IPS DF 6.9 (cell line): ENCODE measurements around the gene ANXA5.
"Not testable (repeated sequence)": the region's sequence is repeated elsewhere in the genome, so short reads cannot be mapped to it uniquely, and the experiment has no call there.

Source experiments
- DNase-seq: peaks from one replicate; pipeline ENCODE4 v3.0.0-alpha.2; 2013; ENCODE audit warnings: low read depth, low spot score
- H3K27ac ChIP-seq: one replicate; pipeline ENCODE4 v1.5.1; 2013; ENCODE audit warnings: low read length, control low read depth
- H3K27me3 ChIP-seq: 2 replicates; pipeline ENCODE4 v1.6.1; 2013; ENCODE audit warnings: mild to moderate bottlenecking, low read length; ENCODE audit not compliant: control insufficient read depth, insufficient read depth
- H3K36me3 ChIP-seq: 2 replicates; pipeline ENCODE4 v1.6.1; 2013; ENCODE audit warnings: low read length; ENCODE audit not compliant: control insufficient read depth, insufficient read depth
- H3K4me1 ChIP-seq: 2 replicates; pipeline ENCODE4 v1.6.1; 2013; ENCODE audit warnings: low read length; ENCODE audit not compliant: control insufficient read depth, insufficient read depth
- H3K4me3 ChIP-seq: 2 replicates; pipeline ENCODE4 v1.5.1; 2013; ENCODE audit warnings: mild to moderate bottlenecking, low read length
- H3K9me3 ChIP-seq: 2 replicates; pipeline ENCODE4 v1.6.1; 2013; ENCODE audit warnings: low read length, inconsistent platforms; ENCODE audit not compliant: control insufficient read depth, insufficient read depth
- WGBS: extraction: QIAGEN DNeasy Blood & Tissue Kit; methylation state at CpG from one replicate; pipeline ENCODE4 v1.1.7; 2013; ENCODE audit warnings: mixed read lengths, missing lambda C conversion rate; ENCODE audit not compliant: insufficient read length, insufficient coverage; 5-methylcytosine and 5-hydroxymethylcytosine counted together

The ANXA5 gene

DNA sequence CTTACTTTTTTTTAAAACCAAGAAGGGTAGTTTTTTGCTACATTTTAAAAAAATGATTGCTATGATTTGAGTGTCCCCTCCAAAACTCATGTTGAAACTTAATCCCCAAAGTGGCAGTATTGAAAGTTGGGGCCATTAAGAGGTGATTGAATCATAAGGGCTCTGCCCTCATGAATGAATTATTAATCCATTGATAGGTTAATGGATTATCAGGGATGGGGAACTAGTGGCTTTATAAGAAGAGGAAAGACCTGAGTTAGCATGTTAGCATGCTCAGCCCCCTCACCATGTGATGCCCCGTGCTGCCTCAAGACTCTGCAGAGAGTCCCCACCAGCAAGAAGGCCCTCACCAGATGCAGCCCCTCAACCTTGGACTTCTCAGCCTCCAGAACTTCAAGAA, 37.2 kb upstream of the ANXA5 start:
- H3K36me3 ChIP-seq, result no peaks in the 10 kb centered on the region
- WGBS, result no CpG with 5 or more reads among the region's 1 CpG
- no peaks in the 10 kb centered on the region for H3K9me3 ChIP-seq
- no peaks in the 10 kb centered on the region for H3K27me3 ChIP-seq
- H3K4me1 ChIP-seq, result no peaks in the 10 kb centered on the region
- no peak overlapping the region for H3K27ac ChIP-seq
- DNase-seq, result no peak
- H3K4me3 ChIP-seq, result no peak overlapping the region

DNA sequence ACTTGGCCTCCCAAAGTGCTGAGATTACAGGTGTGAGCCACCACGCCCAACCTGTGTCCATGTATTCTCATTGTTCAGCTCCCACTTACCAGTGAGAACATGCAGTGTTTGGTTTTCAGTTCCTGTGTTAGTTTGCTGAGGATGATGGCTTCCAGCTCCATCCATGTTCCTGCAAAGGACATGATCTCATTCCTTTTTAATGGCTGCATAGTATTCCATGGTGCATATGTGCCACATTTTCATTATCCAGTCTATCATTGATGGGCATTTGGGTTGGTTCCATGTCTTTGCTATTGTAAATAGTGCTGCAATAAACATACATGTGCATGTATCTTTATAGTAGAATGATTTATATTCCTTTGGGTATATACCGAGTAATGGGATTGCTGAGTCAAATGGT, 33.0 kb upstream of the ANXA5 start:
- WGBS, result no CpG with 5 or more reads among the region's 2 CpGs
- H3K36me3 ChIP-seq, H3K27me3 ChIP-seq, DNase-seq, H3K4me1 ChIP-seq, H3K9me3 ChIP-seq, H3K27ac ChIP-seq, H3K4me3 ChIP-seq: not testable (repeated sequence)

DNA sequence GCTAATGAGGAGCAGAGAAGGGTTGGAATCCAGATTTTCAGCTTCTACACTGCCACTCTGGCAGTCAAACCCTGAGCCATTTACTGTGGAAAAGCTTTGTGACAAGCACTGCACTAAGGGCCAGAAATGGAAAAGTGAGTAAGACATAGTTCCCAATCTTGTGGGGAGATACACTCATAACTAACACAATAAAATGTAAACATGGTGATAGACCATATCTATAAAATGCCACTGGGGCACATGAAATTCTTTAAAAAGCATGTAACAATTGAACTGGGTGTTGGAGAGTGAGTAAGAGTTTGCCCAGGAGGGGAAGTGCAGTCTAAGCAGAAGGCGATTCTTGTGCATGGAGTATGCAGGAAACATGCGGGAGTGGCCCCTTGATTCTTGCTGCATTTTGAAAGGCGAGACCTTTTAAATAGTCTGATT, 32.0 kb upstream of the ANXA5 start:
- Histone ChIP-seq H3K27me3 (no peaks in the 10 kb centered on the region), H3K27ac (no peak overlapping the region), H3K36me3 (no peaks in the 10 kb centered on the region), H3K9me3 (no peaks in the 10 kb centered on the region), H3K4me3 (no peak overlapping the region), H3K4me1 (no peaks in the 10 kb centered on the region)
- no peak for DNase-seq
- no CpG with 5 or more reads among the region's 3 CpGs for WGBS

GRCh38 chr4:121728066-121728465, 31.3 kb upstream of the ANXA5 start:
- H3K9me3 ChIP-seq, result no peaks in the 10 kb centered on the region
- H3K4me1 ChIP-seq, result no peaks in the 10 kb centered on the region
- H3K4me3 ChIP-seq, result no peak overlapping the region
- WGBS, result no CpG with 5 or more reads among the region's 4 CpGs
- H3K27ac ChIP-seq, result no peak overlapping the region
- no peak for DNase-seq
- H3K36me3 ChIP-seq, result no peaks in the 10 kb centered on the region
- no peaks in the 10 kb centered on the region for H3K27me3 ChIP-seq

- H3K4me1 ChIP-seq, result no peaks in the 10 kb centered on the region
- no peaks in the 10 kb centered on the region for H3K27me3 ChIP-seq
- H3K4me3 ChIP-seq, result no peak overlapping the region
- DNase-seq, result no peak
- H3K9me3 ChIP-seq, result no peaks in the 10 kb centered on the region
- H3K36me3 ChIP-seq, result no peaks in the 10 kb centered on the region
- no CpG with 5 or more reads among the region's 3 CpGs for WGBS
- no peak overlapping the region for H3K27ac ChIP-seq
These were observed 30.0 kb upstream of the ANXA5 start for GRCh38 chr4:121726642-121727268.

DNA sequence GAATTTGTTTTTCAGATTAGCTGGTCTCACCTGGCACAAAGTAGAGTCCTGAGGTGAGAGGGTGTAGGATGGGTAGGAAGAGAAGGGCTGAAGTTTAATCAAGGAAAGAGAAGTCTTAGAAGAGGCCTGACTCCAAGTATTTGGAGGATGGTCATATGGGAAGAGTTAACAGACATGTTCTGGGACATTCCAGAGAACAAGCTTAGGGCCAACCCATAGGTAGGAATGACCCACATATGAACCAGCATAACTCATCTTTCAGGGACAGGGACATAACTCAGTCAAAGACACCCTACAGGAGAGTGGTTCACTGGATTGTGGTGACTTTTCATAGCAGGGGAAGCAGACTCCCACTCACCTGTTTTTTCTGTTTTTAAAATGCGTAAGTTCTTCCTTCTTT, 27.9 kb upstream of the ANXA5 start:
- no peak for DNase-seq
- H3K4me1 ChIP-seq, result no peaks in the 10 kb centered on the region
- no peak overlapping the region for H3K4me3 ChIP-seq
- no peaks in the 10 kb centered on the region for H3K36me3 ChIP-seq
- H3K9me3 ChIP-seq, result no peaks in the 10 kb centered on the region
- no peak overlapping the region for H3K27ac ChIP-seq
- no CpG with 5 or more reads among the region's 1 CpG for WGBS
- no peaks in the 10 kb centered on the region for H3K27me3 ChIP-seq

DNA sequence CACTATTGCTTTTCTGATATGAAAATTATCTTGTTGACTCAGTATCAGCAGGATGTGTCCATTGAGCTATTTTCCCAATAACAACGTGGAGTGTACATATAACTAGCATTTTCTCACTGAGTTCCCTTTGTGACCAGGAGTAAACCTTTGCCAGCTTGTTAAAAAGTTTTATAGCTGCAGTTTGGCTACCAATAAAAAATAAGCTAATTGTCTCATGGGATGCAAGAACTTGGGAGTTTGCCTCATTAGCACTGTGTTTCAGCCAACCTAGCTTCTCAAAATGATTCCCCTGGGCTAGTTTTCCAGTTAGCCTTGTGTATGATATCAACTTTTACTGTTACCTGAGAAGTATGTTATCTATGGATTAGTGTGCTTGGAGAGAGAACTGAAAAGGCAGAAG, 24.9 kb upstream of the ANXA5 start:
- WGBS, result no CpG with 5 or more reads among the region's 1 CpG
- H3K36me3 ChIP-seq, result no peaks in the 10 kb centered on the region
- H3K27me3 ChIP-seq, result no peaks in the 10 kb centered on the region
- no peaks in the 10 kb centered on the region for H3K9me3 ChIP-seq
- H3K4me3 ChIP-seq, result no peak overlapping the region
- DNase-seq, result no peak
- H3K4me1 ChIP-seq, result no peaks in the 10 kb centered on the region
- H3K27ac ChIP-seq, result no peak overlapping the region

DNA sequence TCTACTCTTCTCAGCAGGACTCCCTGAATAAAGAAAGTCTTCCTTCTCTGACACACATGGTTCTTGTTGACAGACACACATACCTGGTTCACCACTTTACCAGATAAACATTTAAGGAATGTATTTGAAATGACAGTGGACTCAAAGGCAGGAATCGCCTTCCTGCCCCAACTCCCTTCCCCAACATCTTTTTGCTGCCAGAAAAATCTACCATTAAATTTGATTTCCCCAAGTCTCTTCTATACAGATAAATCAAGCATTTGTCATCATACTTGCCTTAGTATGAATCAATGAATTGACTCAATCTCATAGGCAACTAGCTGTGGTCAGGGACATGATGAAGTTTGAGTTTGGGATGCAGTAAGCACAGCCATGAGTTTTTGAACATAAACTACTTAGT, 23.3 kb upstream of the ANXA5 start:
- Histone ChIP-seq H3K27me3 (no peaks in the 10 kb centered on the region), H3K27ac (no peak overlapping the region), H3K9me3 (no peaks in the 10 kb centered on the region), H3K4me1 (no peaks in the 10 kb centered on the region), H3K36me3 (no peaks in the 10 kb centered on the region), H3K4me3 (no peak overlapping the region)
- WGBS, result no CpG with 5 or more reads among the region's 1 CpG
- DNase-seq, result no peak

DNA sequence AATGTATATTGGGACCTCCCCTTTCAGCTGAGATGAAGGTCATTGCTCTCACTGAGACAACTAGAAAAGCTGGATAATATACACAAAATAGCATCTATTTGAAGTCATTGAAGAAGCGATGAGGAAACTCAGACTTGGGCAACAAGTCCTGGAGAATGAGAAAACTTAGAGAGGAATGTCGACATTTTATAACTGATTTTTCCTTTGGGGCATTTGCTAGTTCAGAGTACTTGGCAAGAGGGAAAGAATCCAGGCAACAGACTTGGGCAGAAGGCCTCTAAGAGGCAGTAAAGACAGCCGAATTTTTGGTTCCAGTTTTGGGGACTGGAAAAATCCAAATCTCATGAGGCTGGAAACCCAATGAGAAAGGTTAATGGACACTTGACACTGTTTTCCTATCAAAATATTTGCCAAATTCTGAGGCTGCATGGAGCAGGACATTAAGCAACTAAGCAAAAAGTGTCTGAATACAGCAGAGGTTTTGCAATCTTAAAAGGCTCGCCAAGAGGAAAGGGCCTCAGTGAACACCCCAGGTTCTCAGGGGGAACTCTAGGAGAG, 21.0 kb upstream of the ANXA5 start:
- Histone ChIP-seq H3K27me3 (no peaks in the 10 kb centered on the region), H3K9me3 (no peaks in the 10 kb centered on the region)
- WGBS, result no CpG with 5 or more reads among the region's 4 CpGs

GRCh38 chr4:121714548-121714947, 17.8 kb upstream of the ANXA5 start:
- Histone ChIP-seq H3K9me3 (no peaks in the 10 kb centered on the region), H3K4me1 (no peaks in the 10 kb centered on the region; the same call in 1 of the 2 replicates), H3K27me3 (no peaks in the 10 kb centered on the region), H3K27ac (no peak overlapping the region), H3K36me3 (no peaks in the 10 kb centered on the region), H3K4me3 (no peak overlapping the region)
- WGBS, result no CpG with 5 or more reads among the region's 4 CpGs
- DNase-seq, result no peak

More for the DNA sequence above, 21.0 kb upstream of the ANXA5 start:
- Histone ChIP-seq H3K4me1 (no peaks in the 10 kb centered on the region), H3K4me3 (no peak overlapping the region), H3K27ac (no peak overlapping the region), H3K36me3 (no peaks in the 10 kb centered on the region)
- no peak for DNase-seq

GRCh38 chr4:121712783-121713182, 16.0 kb upstream of the ANXA5 start:
- no CpG with 5 or more reads among the region's 4 CpGs for WGBS
- no peak for DNase-seq

More at GRCh38 chr4:121712783-121713182, 16.0 kb upstream of the ANXA5 start:
- Histone ChIP-seq H3K4me3 (no peak overlapping the region), H3K27ac (no peak overlapping the region), H3K4me1 (no peaks in the 10 kb centered on the region; the same call in 1 of the 2 replicates), H3K36me3 (no peaks in the 10 kb centered on the region), H3K9me3 (no peaks in the 10 kb centered on the region), H3K27me3 (no peaks in the 10 kb centered on the region)
